ENCODE data around the gene PLIN5. TPM values are rescaled to one million over a fixed set of nuclear protein-coding genes. Genes with fewer than 3 reads are reported as not detected.

PLIN5 gene
- total RNA-seq, 1 experiment from 2014 or later = 3.9 TPM

GRCh38 chr19:4541114-4541805, 6.2 kb upstream of the PLIN5 start:
- no peak for DNase-seq
- Mint-ChIP-seq H3K4me3 (no peak overlapping the region; a peak in 1 of 5 replicates), H3K4me1 (peaks cover 6 to 9% of the 10 kb centered on the region in 2 experiments), H3K9me3 (peaks cover 0 to 4% of the 10 kb centered on the region in 2 experiments; a peak in 2 of 5 replicates), H3K27ac (peak overlapping the region in 1 of 3 experiments; percentile 28; a peak in 1 of 7 replicates), H3K27me3 (ENCODE audit: low read depth) (peaks cover 23% of the 10 kb centered on the region), H3K36me3 (ENCODE audit: insufficient read depth in 1 of 3, low read depth in 3 of 3) (peaks cover 0 to 5% (median 0%) of the 10 kb centered on the region in 3 experiments; a peak in 3 of 7 replicates)
- no peak overlapping the region for H4K5ac ChIP-seq (ENCODE audit: insufficient read length, low read depth, low read length)
- H4K91ac ChIP-seq (ENCODE audit: insufficient read length, low read depth, low read length) = no peak overlapping the region
- H3K4me2 ChIP-seq (ENCODE audit: insufficient read depth, insufficient read length, low read length) = no peak overlapping the region
- H3K27ac ChIP-seq (ENCODE audit: insufficient read length, low read depth, low read length) = no peak overlapping the region
- no peak overlapping the region for H3K56ac ChIP-seq (ENCODE audit: insufficient read length, low read depth, low read length)
- WGBS (ENCODE audit: extremely low coverage, insufficient read length, low lambda C conversion rate) = no CpG with 5 or more reads among the region's 12 CpGs
- no peak overlapping the region for H2BK12ac ChIP-seq (ENCODE audit: insufficient read length, low read depth, low read length)
- H3K4ac ChIP-seq (ENCODE audit: low read depth, low read length) = no peak overlapping the region
- no peak overlapping the region for H4K8ac ChIP-seq (replicated peaks; ENCODE audit: insufficient read length, low read depth, low read length)
- H2AK5ac ChIP-seq (ENCODE audit: insufficient read length, low read length) = no peak overlapping the region
- H3K79me1 ChIP-seq (ENCODE audit: insufficient read depth, low read depth, low read length, poor library complexity, severe bottlenecking) = no peaks in the 10 kb centered on the region
- H3K18ac ChIP-seq (ENCODE audit: insufficient read length, low read depth, low read length) = no peak overlapping the region
- no peak overlapping the region for H2AFZ ChIP-seq (ENCODE audit: low read length)
- no peaks in the 10 kb centered on the region for H3K79me2 ChIP-seq (ENCODE audit: insufficient read depth, low read length)
- H3K9ac ChIP-seq (ENCODE audit: extremely low read depth, insufficient read length, low read length) = no peak overlapping the region
- no peaks in the 10 kb centered on the region for H3K27me3 ChIP-seq (ENCODE audit: insufficient read depth, low read length)
- TF ChIP-seq CTCF (conservative IDR thresholded peaks at IDR 0.05) = no peak
- no peaks in the 10 kb centered on the region for H3K23me2 ChIP-seq (ENCODE audit: insufficient read length, low read depth, low read length, poor library complexity, severe bottlenecking)
- H3K23ac ChIP-seq (ENCODE audit: insufficient read length, low read depth, low read length) = no peak overlapping the region
- no peak overlapping the region for H2BK120ac ChIP-seq (ENCODE audit: low read depth, low read length, poor library complexity, severe bottlenecking)
- no peaks in the 10 kb centered on the region for H4K20me1 ChIP-seq (ENCODE audit: control insufficient read depth, insufficient read depth, insufficient read length)
- no peaks in the 10 kb centered on the region for H3K4me1 ChIP-seq (ENCODE audit: insufficient read depth, low read length)
- H3K9me3 ChIP-seq (ENCODE audit: control insufficient read depth, low read depth, low read length) = no peaks in the 10 kb centered on the region
- no peak overlapping the region for H3K14ac ChIP-seq (ENCODE audit: insufficient read depth, low read length)
- no peak overlapping the region for H2BK20ac ChIP-seq (ENCODE audit: low read depth, low read length, poor library complexity, severe bottlenecking)
- no peak overlapping the region for H2BK15ac ChIP-seq (ENCODE audit: low read depth, low read length)
- H3T11ph ChIP-seq (ENCODE audit: low read length) = no peak overlapping the region
- H2BK5ac ChIP-seq (ENCODE audit: insufficient read length, low read length) = no peak overlapping the region
